HEK293T (cell line): ENCODE results near the gene KIRREL3.

Source experiments
- CTCF ChIA-PET: fragments of 350-600 bp; formaldehyde crosslinking; extraction: SDS; loops from one replicate; lab custom pipeline; 2021; ENCODE audit warnings: antibody characterized with exemption, inconsistent platforms; lab: Yijun Ruan, JAX
- POLR2A ChIA-PET: fragments of 350-600 bp; formaldehyde crosslinking; extraction: SDS; loops from one replicate; lab custom pipeline; 2020; ENCODE audit warnings: antibody characterized with exemption, inconsistent platforms; lab: Yijun Ruan, JAX
- DNase-seq: peaks from one replicate; pipeline ENCODE4 v3.0.0; 2012; ENCODE audit warnings: mixed read lengths; ENCODE audit errors: extremely low spot score
- ARNT ChIP-seq: fragments of 450-650 bp; IDR thresholded peaks from 2 replicates; pipeline ENCODE4 v1.6.1; 2017; ENCODE audit warnings: mild to moderate bottlenecking
- BHLHE40 ChIP-seq: fragments of 450-650 bp; IDR thresholded peaks from 2 replicates; pipeline ENCODE4 v1.6.1; 2016; ENCODE audit warnings: mild to moderate bottlenecking, moderate library complexity, borderline replicate concordance
- CTBP1 ChIP-seq: fragments of 450-650 bp; IDR thresholded peaks from 2 replicates; pipeline ENCODE4 v1.6.1; 2016; ENCODE audit warnings: borderline replicate concordance
- ELF4 ChIP-seq: fragments of 450-650 bp; IDR thresholded peaks from 2 replicates; pipeline ENCODE4 v1.6.1; 2017; ENCODE audit warnings: antibody characterized with exemption
- FOXA1 ChIP-seq: fragments of 450-650 bp; IDR thresholded peaks from 2 replicates; pipeline ENCODE4 v1.6.1; 2016; ENCODE audit warnings: mild to moderate bottlenecking
- FOXK2 ChIP-seq: fragments of 450-650 bp; IDR thresholded peaks from 2 replicates; pipeline ENCODE4 v1.6.1; 2016; ENCODE audit warnings: mild to moderate bottlenecking
- FOXM1 ChIP-seq: fragments of 450-650 bp; IDR thresholded peaks from 2 replicates; pipeline ENCODE4 v1.6.1; 2017; ENCODE audit warnings: mild to moderate bottlenecking, borderline replicate concordance
- HDGF ChIP-seq: fragments of 450-650 bp; IDR thresholded peaks from 2 replicates; pipeline ENCODE4 v1.6.1; 2017; ENCODE audit warnings: antibody characterized with exemption, borderline replicate concordance
- L3MBTL2 ChIP-seq: fragments of 450-650 bp; conservative IDR thresholded peaks from 2 replicates; pipeline ENCODE4 v1.6.1; 2016; ENCODE audit warnings: mild to moderate bottlenecking
- LEF1 ChIP-seq: fragments of 450-650 bp; IDR thresholded peaks from 2 replicates; pipeline ENCODE4 v1.6.1; 2017; ENCODE audit warnings: mild to moderate bottlenecking, borderline replicate concordance
- NFRKB ChIP-seq: fragments of 450-650 bp; IDR thresholded peaks from 2 replicates; pipeline ENCODE4 v1.6.1; 2016; ENCODE audit warnings: mild to moderate bottlenecking, moderate library complexity
- SP1 ChIP-seq: fragments of 450-650 bp; IDR thresholded peaks from 2 replicates; pipeline ENCODE4 v1.6.1; 2017
- SUZ12 ChIP-seq: fragments of 450-650 bp; IDR thresholded peaks from 2 replicates; pipeline ENCODE4 v1.6.1; 2016; ENCODE audit warnings: mild to moderate bottlenecking
- TARDBP ChIP-seq: fragments of 450-650 bp; IDR thresholded peaks from 2 replicates; pipeline ENCODE4 v1.6.1; 2016
- ZNF384 ChIP-seq: fragments of 450-650 bp; IDR thresholded peaks from 2 replicates; pipeline ENCODE4 v1.6.1; 2016
- TF ChIP-seq, protein P1 (sequence below): fragments of 450-650 bp; IDR thresholded peaks from 2 replicates; pipeline ENCODE4 v1.6.1; 2016

Gene KIRREL3

DNA sequence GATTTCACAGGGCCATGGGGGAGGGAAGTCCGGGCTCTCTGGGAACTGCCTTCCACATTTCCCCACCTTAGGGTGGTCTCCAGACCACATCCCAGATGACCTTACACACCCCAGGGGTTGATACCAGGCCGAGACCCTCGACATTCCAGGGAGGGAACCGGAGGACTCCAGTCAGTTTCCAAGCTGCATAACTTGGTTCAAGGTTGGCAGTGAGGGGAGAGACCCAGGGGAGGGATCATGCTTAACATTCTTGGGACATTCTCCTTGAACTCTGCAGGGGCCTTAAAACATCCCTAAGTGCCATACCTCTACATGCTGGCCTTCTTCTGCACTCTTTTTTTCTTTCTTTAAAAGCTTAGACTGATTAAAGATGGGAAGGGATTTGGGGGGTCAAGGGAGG is 394.1 kb downstream of the KIRREL3 start:
- ChIA-PET CTCF (interaction anchor here (0.6 to 1.7 kb wide), 5 partner anchors 9 to 384 kb away, joined by 3 to 5 read pairs (median 3); no protein-coding TSS in a partner anchor), POLR2A (interaction anchor here (1.4 kb wide), 1 partner anchor 303 kb away, joined by 3 read pairs; the partner anchor contains the start of gene DCPS)
- no peak for TF ChIP-seq ARNT
- DNase-seq = no peak

GRCh38 chr11:126604461-126604860 is 396.1 kb downstream of the KIRREL3 start:
- POLR2A ChIA-PET = no interaction called here

DNA sequence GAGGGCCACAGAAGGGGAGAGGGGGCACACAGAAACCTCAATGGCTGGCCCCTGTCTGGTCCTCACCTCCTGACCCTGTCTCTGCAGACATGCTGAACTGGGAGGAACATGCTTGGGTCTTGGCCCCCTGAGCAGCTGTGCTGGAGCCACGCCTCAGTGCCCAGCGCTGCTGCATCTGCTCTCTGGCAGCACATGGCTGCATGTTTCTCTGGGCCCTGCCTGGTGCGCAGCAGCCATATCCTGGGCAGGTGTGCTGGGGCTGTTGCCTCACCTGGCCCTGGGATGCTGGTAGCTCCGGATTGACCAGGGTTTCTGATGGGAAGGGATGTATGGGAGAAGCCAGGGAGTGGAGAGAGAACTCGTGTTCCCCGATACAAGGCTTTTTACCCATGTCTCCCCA is 397.1 kb downstream of the KIRREL3 start:
- no peak for DNase-seq
- ChIA-PET CTCF (no interaction called here), POLR2A (no interaction called here)
- TF ChIP-seq BHLHE40 = no peak
- TF ChIP-seq HDGF = no peak
- TF ChIP-seq L3MBTL2 = no peak
- no peak for TF ChIP-seq LEF1
- TF ChIP-seq ARNT = no peak
- TF ChIP-seq SP1 = no peak
- no peak for TF ChIP-seq SUZ12
- no peak for TF ChIP-seq FOXK2
- no peak for TF ChIP-seq NFRKB
- no peak for TF ChIP-seq ELF4
- TF ChIP-seq CTBP1 = no peak
- TF ChIP-seq FOXA1 = no peak
- no peak for TF ChIP-seq ZNF384

More at GRCh38 chr11:126604461-126604860, 396.1 kb downstream of the KIRREL3 start:
- no peak for DNase-seq
- CTCF ChIA-PET = no interaction called here
- TF ChIP-seq, protein P1, sequence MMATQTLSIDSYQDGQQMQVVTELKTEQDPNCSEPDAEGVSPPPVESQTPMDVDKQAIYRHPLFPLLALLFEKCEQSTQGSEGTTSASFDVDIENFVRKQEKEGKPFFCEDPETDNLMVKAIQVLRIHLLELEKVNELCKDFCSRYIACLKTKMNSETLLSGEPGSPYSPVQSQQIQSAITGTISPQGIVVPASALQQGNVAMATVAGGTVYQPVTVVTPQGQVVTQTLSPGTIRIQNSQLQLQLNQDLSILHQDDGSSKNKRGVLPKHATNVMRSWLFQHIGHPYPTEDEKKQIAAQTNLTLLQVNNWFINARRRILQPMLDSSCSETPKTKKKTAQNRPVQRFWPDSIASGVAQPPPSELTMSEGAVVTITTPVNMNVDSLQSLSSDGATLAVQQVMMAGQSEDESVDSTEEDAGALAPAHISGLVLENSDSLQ = no peak
- TF ChIP-seq L3MBTL2 (no peak), SUZ12 (no peak), HDGF (no peak), ARNT (no peak), SP1 (no peak), FOXA1 (no peak), LEF1 (no peak), FOXM1 (no peak), FOXK2 (no peak), ZNF384 (no peak), ELF4 (no peak)

DNA sequence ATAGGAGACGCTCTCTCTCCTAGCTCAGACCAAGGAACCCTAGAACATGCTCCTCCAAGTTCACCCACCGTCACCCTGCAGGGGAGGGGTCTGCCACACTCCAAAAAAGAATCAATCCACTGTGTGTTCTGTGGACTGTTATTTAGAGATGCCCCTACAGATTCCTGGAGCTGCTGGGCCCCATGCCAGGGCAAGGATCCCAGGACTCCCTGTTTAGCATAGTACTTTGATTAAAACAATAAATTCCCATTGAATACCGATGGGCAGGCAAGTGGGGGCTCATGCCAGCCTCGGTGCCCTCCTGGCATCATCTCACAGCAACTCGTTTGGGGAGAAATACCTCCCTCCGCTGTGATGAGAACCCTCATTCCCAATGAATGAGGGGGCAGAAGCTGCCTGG is 397.6 kb downstream of the KIRREL3 start:
- ChIA-PET CTCF (no interaction called here), POLR2A (no interaction called here)
- TF ChIP-seq SP1 (no peak), SUZ12 (no peak), NFRKB (no peak)
- no peak for DNase-seq

DNA sequence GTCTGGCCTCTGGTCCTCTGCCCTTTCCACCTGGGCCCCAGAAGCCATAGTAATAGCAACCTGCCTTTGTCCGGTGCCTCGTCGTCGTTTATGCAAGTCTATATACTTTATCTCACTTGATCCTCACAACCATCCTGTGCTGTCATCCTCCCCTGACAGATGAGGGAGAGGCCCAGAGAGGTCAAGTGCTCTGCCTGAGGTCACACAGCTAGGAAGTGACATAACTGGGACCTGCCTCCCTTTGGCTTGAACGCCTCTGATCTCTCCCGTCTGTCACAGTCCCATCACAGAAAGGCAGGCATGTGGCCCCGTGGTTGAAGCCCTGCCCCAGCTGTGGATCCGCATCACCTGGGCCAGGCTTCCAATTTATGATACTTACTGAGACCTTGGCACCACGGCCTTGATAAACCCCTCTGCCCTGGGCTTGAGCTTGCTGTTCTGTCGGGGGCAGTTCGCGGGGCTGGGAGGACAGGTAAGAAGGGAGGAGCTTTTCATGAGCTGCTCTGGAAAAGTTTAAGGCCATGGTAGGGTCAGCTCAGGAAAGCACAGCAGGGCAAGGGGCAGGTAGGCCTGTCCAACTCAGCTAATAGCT is 398.1 kb downstream of the KIRREL3 start:
- CTCF ChIA-PET = no interaction called here
- DNase-seq = no peak
- TF ChIP-seq FOXM1 (no peak), SP1 (no peak), CTBP1 (no peak)
- POLR2A ChIA-PET = no interaction called here

GRCh38 chr11:126601550-126602215 is 398.9 kb downstream of the KIRREL3 start:
- no peak for DNase-seq
- ChIA-PET POLR2A (no interaction called here), CTCF (no interaction called here)

DNA sequence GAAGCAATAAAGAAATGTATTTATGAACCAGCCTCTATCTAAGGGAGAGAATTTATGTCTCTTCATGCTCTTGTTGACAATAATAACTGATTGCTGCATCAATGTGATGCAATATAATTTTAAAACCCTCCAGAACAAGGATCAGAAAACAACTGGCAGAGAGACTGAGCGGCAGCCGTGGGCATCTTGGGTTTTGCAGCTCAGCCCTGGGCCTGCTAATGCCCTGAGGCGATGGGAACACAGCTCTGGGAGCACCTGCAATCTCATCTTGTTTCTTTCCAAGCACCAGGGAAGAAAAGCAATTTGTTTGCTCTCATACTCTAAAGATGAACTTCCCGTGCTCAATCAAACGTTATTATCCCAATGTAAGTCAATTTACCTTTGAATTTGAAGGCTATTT is 399.4 kb downstream of the KIRREL3 start:
- TF ChIP-seq TARDBP = no peak
- no peak for TF ChIP-seq FOXM1
- TF ChIP-seq LEF1 = no peak
- no peak for TF ChIP-seq SUZ12
- TF ChIP-seq L3MBTL2 = no peak
- no peak for TF ChIP-seq ELF4
- no peak for TF ChIP-seq SP1
- TF ChIP-seq ZNF384 = no peak
- no peak for TF ChIP-seq NFRKB
- no peak for TF ChIP-seq FOXK2
- TF ChIP-seq CTBP1 = no peak
- TF ChIP-seq, protein P1 = no peak
- TF ChIP-seq HDGF = no peak
- no peak for TF ChIP-seq ARNT
- no peak for TF ChIP-seq FOXA1
- DNase-seq = no peak
- POLR2A ChIA-PET = no interaction called here
- CTCF ChIA-PET = no interaction called here

More at GRCh38 chr11:126601550-126602215, 398.9 kb downstream of the KIRREL3 start:
- TF ChIP-seq FOXM1 (no peak), SP1 (no peak), LEF1 (no peak), SUZ12 (no peak), L3MBTL2 (no peak), HDGF (no peak), TARDBP (no peak), ARNT (no peak)
